Natural killer cell (primary cell): ENCODE data around the gene LCLAT1. TPM values are rescaled to one million over a fixed set of nuclear protein-coding genes. Genes with fewer than 3 reads are reported as not detected.

Experiments
- ATAC-seq, 3 donors: fragments of 150-1000 bp in 2 of 3; fragments of 200-7000 bp in 1 of 3; cut with Tn5 transposase; 1 replicate in 1 of 3; 2 replicates in 2 of 3; pipeline ENCODE4 v1.10.0; 2021; ENCODE audit warnings: mild to moderate bottlenecking in 2 of 3, moderate library complexity in 2 of 3
- DNase-seq, 2 donors: peaks; one replicate each; pipeline versions ENCODE4 v3.0.0 to v3.0.0-alpha.2; 2013 to 2021; ENCODE audit warnings: mixed read lengths in 1 of 2
- H3K27ac ChIP-seq: one replicate; pipeline ENCODE4 v1.5.1; 2013; ENCODE audit warnings: mild to moderate bottlenecking, low read length
- H3K27me3 ChIP-seq: one replicate; pipeline ENCODE4 v1.6.1; 2013; ENCODE audit warnings: low read length; ENCODE audit not compliant: control insufficient read depth, insufficient read depth
- H3K36me3 ChIP-seq: one replicate; pipeline ENCODE4 v1.6.1; 2013; ENCODE audit warnings: low read length; ENCODE audit not compliant: control insufficient read depth, insufficient read depth
- H3K4me1 ChIP-seq: one replicate; pipeline ENCODE4 v1.6.1; 2013; ENCODE audit warnings: low read length; ENCODE audit not compliant: control insufficient read depth, insufficient read depth
- H3K4me3 ChIP-seq: one replicate; pipeline ENCODE4 v1.5.1; 2013; ENCODE audit warnings: low read length
- H3K9me3 ChIP-seq: one replicate; pipeline ENCODE4 v1.6.1; 2013; ENCODE audit warnings: low read length; ENCODE audit not compliant: control insufficient read depth, insufficient read depth
- H3K27ac Mint-ChIP-seq, 2 donors: one replicate each; pipeline ENCODE4 v1.8.0; 2022; ENCODE audit warnings: mild to moderate bottlenecking in 2 of 2, mixed read lengths in 2 of 2, moderate library complexity in 1 of 2
- H3K27me3 Mint-ChIP-seq, 2 donors: one replicate each; pipeline ENCODE4 v1.8.0; 2022; ENCODE audit warnings: low read depth in 2 of 2, mixed read lengths in 2 of 2
- H3K36me3 Mint-ChIP-seq: one replicate; pipeline ENCODE4 v1.8.0; 2022; ENCODE audit warnings: mixed read lengths
- H3K4me1 Mint-ChIP-seq, 2 donors: one replicate each; pipeline ENCODE4 v1.8.0; 2022; ENCODE audit warnings: mixed read lengths in 2 of 2
- H3K4me3 Mint-ChIP-seq: one replicate; pipeline ENCODE4 v1.8.0; 2022; ENCODE audit warnings: mild to moderate bottlenecking, moderate library complexity, mixed read lengths
- H3K9me3 Mint-ChIP-seq, 2 donors: one replicate each; pipeline ENCODE4 v1.8.0; 2022; ENCODE audit warnings: mixed read lengths in 2 of 2
- WGBS: methylation state at CpG from one replicate; pipeline ENCODE4 v1.1.7; 2013; ENCODE audit warnings: missing lambda C conversion rate; ENCODE audit not compliant: insufficient coverage; 5-methylcytosine and 5-hydroxymethylcytosine counted together
- intact Hi-C: fragments of 100-400 bp; cut with micrococcal nuclease; formaldehyde crosslinking; loops from one replicate; pipeline ENCODE4 v1.14.2; 2022
- total RNA-seq, 4 donors: library from RNA; stranded (reverse); fragments of 120-200 nt in 1 of 4; gene quantifications; one replicate each; pipeline versions ENCODE4 v1.2.3 to v1.2.4, GENCODE V29; 2013 to 2022
- TF ChIP-seq, protein P1 (sequence below): fragments of 200-600 bp; IDR thresholded peaks from one replicate; pipeline ENCODE4 v1.8.0; 2022; ENCODE audit warnings: antibody characterized with exemption

Gene LCLAT1
- total RNA-seq, 3 donors from 2014 or later (not counting 1 experiment from before 2014, with no cell fraction given) = 13.0 to 16.2 (median 14.2) TPM

DNA sequence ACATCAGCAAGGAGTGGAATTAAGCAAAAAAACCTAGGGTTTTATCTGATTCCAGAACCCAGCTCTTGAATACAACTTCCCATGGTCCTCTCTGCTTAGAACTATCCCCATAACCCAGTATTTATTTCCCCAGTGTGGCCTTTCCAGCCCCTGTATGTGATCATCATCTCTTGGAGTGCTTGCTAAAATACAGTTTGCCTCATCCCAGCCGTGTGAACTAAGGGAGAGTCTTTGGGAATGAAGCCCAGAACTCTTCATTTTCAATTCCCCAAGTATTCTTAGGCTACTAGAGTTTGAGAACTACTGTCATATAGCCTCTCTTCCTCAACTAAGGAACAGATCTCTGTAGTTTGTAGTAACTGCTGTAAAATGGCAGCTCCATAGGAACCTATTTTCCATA is 173.1 kb downstream of the LCLAT1 start:
- Mint-ChIP-seq H3K36me3 (no peaks in the 10 kb centered on the region), H3K27me3 (no peaks in the 10 kb centered on the region), H3K27ac (no peak overlapping the region), H3K9me3 (no peaks in the 10 kb centered on the region), H3K4me1 (no peaks in the 10 kb centered on the region), H3K4me3 (no peak overlapping the region)
- Histone ChIP-seq H3K27me3 (no peaks in the 10 kb centered on the region), H3K4me3 (no peak overlapping the region), H3K36me3 (no peaks in the 10 kb centered on the region), H3K4me1 (no peaks in the 10 kb centered on the region), H3K9me3 (no peaks in the 10 kb centered on the region), H3K27ac (no peak overlapping the region)
- ATAC-seq (no peak), DNase-seq (no peak)
- 100% methylated on average over 1 of the region's 1 CpG for WGBS
- intact Hi-C loops = no loop called here
- TF ChIP-seq, protein P1, sequence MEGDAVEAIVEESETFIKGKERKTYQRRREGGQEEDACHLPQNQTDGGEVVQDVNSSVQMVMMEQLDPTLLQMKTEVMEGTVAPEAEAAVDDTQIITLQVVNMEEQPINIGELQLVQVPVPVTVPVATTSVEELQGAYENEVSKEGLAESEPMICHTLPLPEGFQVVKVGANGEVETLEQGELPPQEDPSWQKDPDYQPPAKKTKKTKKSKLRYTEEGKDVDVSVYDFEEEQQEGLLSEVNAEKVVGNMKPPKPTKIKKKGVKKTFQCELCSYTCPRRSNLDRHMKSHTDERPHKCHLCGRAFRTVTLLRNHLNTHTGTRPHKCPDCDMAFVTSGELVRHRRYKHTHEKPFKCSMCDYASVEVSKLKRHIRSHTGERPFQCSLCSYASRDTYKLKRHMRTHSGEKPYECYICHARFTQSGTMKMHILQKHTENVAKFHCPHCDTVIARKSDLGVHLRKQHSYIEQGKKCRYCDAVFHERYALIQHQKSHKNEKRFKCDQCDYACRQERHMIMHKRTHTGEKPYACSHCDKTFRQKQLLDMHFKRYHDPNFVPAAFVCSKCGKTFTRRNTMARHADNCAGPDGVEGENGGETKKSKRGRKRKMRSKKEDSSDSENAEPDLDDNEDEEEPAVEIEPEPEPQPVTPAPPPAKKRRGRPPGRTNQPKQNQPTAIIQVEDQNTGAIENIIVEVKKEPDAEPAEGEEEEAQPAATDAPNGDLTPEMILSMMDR = no peak

DNA sequence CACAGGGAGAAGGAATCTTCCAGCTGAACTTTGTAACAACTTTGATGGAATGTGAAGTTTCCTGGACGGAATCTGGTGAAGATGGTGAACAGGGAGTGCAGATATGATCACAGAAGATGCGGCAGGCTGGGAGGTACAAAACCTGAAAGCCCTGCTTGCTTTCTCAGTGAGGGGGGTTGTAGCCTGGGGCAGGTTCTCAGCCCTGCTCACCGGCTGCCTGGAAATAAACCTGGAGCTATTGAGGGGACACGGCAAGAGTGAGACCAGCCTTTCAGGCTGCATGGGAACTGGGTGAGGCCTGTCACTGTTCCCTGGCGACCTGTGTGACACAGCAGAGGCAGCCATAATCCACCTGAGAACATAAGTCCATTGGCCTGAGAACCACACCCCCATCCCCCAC is 174.8 kb downstream of the LCLAT1 start:
- H3K36me3 Mint-ChIP-seq = no peaks in the 10 kb centered on the region
- no peak overlapping the region for H3K27ac Mint-ChIP-seq
- Histone ChIP-seq H3K27me3 (no peaks in the 10 kb centered on the region), H3K4me3 (no peak overlapping the region), H3K27ac (no peak overlapping the region), H3K36me3 (no peaks in the 10 kb centered on the region), H3K9me3 (no peaks in the 10 kb centered on the region), H3K4me1 (no peaks in the 10 kb centered on the region)
- no peaks in the 10 kb centered on the region for H3K9me3 Mint-ChIP-seq
- DNase-seq (no peak), ATAC-seq (no peak)
- no peaks in the 10 kb centered on the region for H3K4me1 Mint-ChIP-seq
- WGBS = 98% methylated on average over 5 of the region's 5 CpGs
- no peaks in the 10 kb centered on the region for H3K27me3 Mint-ChIP-seq
- TF ChIP-seq, protein P1 = no peak
- intact Hi-C loops = no loop called here
- no peak overlapping the region for H3K4me3 Mint-ChIP-seq

DNA sequence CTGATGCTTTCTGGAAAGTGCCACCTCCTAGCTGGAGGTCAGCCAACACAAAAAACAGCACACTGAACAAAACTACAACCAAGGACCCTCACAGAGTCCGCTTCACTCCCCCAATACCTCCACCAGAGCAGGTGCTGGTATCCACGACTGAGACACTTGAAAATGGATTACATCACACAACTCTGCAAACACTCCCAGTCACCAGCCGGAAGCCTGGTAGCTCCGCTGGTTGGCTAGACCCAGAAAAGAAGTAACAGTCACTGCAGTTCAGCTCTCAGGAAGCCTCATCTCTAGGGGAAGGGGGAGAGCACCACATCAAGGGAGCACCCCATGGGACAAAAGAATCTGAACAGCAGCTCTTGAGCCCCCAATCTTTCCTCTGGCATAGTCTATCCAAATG is 175.4 kb downstream of the LCLAT1 start:
- no peak overlapping the region for H3K27ac ChIP-seq
- no peak overlapping the region for H3K4me3 ChIP-seq
- Mint-ChIP-seq H3K4me1 (no peaks in the 10 kb centered on the region), H3K4me3 (no peak overlapping the region), H3K36me3 (no peaks in the 10 kb centered on the region), H3K27me3 (no peaks in the 10 kb centered on the region), H3K9me3 (no peaks in the 10 kb centered on the region), H3K27ac (no peak overlapping the region)
- no peaks in the 10 kb centered on the region for H3K27me3 ChIP-seq
- intact Hi-C loops = no loop called here
- DNase-seq = peak in 1 of 2 donors; percentile 29
- H3K4me1 ChIP-seq = no peaks in the 10 kb centered on the region
- no peaks in the 10 kb centered on the region for H3K36me3 ChIP-seq
- H3K9me3 ChIP-seq = no peaks in the 10 kb centered on the region
- ATAC-seq = no peak
- WGBS = 97% methylated on average over 4 of the region's 4 CpGs
- TF ChIP-seq, protein P1 = no peak

DNA sequence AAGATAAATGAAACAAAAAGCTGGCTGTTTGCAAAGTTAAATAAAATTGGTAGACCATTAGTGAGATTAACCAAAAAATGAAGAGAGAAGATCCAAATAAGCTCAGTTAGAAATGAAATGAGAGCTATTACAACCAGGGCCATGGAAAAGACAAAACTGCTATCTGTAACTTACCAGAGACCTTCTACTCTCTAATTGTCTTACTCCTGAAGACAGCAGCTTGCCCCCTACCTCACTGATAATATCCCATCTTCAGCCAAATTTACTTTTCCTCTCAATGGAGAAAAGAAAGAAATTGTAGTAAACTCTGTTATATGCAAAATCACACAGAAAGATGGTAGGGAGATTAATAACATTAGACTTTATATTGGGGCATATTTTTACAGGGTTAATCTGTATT is 178.2 kb downstream of the LCLAT1 start:
- Mint-ChIP-seq H3K36me3 (no peaks in the 10 kb centered on the region), H3K9me3 (no peaks in the 10 kb centered on the region), H3K4me3 (no peak overlapping the region), H3K27me3 (no peaks in the 10 kb centered on the region), H3K4me1 (no peaks in the 10 kb centered on the region), H3K27ac (no peak overlapping the region)
- ATAC-seq (no peak), DNase-seq (no peak)
- H3K27me3 ChIP-seq = no peaks in the 10 kb centered on the region
- no peaks in the 10 kb centered on the region for H3K36me3 ChIP-seq
- intact Hi-C loops = no loop called here
- TF ChIP-seq, protein P1 = no peak
- H3K9me3 ChIP-seq = no peaks in the 10 kb centered on the region
- no peaks in the 10 kb centered on the region for H3K4me1 ChIP-seq
- no peak overlapping the region for H3K27ac ChIP-seq
- H3K4me3 ChIP-seq = no peak overlapping the region
